ENCODE results near the gene GPS1.

DNA sequence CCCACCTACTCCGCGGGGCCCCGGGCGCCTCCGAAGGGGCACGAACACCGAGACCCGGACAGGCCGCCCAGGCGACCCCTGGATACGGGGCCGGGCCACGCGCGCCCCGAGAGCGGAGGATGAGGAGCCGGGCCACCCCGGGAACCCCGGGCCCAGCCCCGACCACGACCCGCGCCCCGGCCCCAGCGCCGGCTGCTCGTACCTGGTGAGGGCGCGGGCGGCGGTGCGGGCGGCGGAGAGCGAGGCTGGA lies 46.1 kb downstream of the GPS1 start:
- TF ChIP-seq, protein P1, sequence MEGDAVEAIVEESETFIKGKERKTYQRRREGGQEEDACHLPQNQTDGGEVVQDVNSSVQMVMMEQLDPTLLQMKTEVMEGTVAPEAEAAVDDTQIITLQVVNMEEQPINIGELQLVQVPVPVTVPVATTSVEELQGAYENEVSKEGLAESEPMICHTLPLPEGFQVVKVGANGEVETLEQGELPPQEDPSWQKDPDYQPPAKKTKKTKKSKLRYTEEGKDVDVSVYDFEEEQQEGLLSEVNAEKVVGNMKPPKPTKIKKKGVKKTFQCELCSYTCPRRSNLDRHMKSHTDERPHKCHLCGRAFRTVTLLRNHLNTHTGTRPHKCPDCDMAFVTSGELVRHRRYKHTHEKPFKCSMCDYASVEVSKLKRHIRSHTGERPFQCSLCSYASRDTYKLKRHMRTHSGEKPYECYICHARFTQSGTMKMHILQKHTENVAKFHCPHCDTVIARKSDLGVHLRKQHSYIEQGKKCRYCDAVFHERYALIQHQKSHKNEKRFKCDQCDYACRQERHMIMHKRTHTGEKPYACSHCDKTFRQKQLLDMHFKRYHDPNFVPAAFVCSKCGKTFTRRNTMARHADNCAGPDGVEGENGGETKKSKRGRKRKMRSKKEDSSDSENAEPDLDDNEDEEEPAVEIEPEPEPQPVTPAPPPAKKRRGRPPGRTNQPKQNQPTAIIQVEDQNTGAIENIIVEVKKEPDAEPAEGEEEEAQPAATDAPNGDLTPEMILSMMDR (IDR thresholded peaks at IDR 0.05), result no peak
- TF ChIP-seq POLR2A (IDR thresholded peaks at IDR 0.05), result no peak
